CD4-positive, alpha-beta memory T cell (primary cell): ENCODE results near the gene UCKL1. TPM values are rescaled to one million over a fixed set of nuclear protein-coding genes. Genes with fewer than 3 reads are reported as not detected.

Experiments used
- CTCF ChIA-PET: fragments of 350-600 bp; sonication (Branson Sonifier 250); formaldehyde crosslinking; loops from one replicate; lab custom pipeline; 2021; ENCODE audit warnings: inconsistent platforms; ENCODE audit not compliant: partially characterized antibody; lab: Charles Lee
- POLR2A ChIA-PET: fragments of 350-600 bp; sonication (Branson Sonifier 250); formaldehyde crosslinking; loops from one replicate; lab custom pipeline; 2021; ENCODE audit not compliant: partially characterized antibody; lab: Charles Lee
- DNase-seq, 5 donors: peaks; one replicate each; pipeline versions ENCODE4 v3.0.0 to v3.0.0-alpha.2; 2020 to 2022; ENCODE audit warnings: mixed read lengths in 1 of 5
- H3K27ac ChIP-seq: one replicate; pipeline ENCODE4 v1.7.0; 2013; ENCODE audit warnings: low read depth, low read length
- H3K27me3 ChIP-seq: 2 replicates; pipeline ENCODE4 v1.7.0; 2013; ENCODE audit warnings: mild to moderate bottlenecking, low read length, moderate library complexity; ENCODE audit not compliant: insufficient read depth
- H3K36me3 ChIP-seq: 2 replicates; pipeline ENCODE4 v1.7.0; 2013; ENCODE audit warnings: mild to moderate bottlenecking, low read length, moderate library complexity; ENCODE audit not compliant: insufficient read depth
- H3K4me1 ChIP-seq: 2 replicates; pipeline ENCODE4 v1.7.0; 2013; ENCODE audit warnings: mild to moderate bottlenecking, low read length, moderate library complexity; ENCODE audit not compliant: insufficient read depth
- H3K4me3 ChIP-seq, 2 donors: one replicate each; pipeline ENCODE4 v1.7.0; 2013; ENCODE audit warnings: low read length in 2 of 2, mild to moderate bottlenecking in 1 of 2
- H3K9me3 ChIP-seq, 2 donors: one replicate each; pipeline ENCODE4 v1.7.0; 2013; ENCODE audit warnings: low read length in 2 of 2, control low read depth in 1 of 2; ENCODE audit not compliant: control insufficient read depth in 1 of 2
- H3K27ac Mint-ChIP-seq, 7 donors: one replicate each; pipeline ENCODE4 v1.8.0; 2020 to 2021; ENCODE audit warnings: mixed read lengths in 7 of 7, mild to moderate bottlenecking in 6 of 7, inconsistent platforms in 3 of 7, moderate library complexity in 3 of 7
- H3K27me3 Mint-ChIP-seq, 2 donors: one replicate each; pipeline ENCODE4 v1.8.0; 2020 to 2021; ENCODE audit warnings: mixed read lengths in 2 of 2
- H3K36me3 Mint-ChIP-seq, 2 donors: one replicate each; pipeline ENCODE4 v1.8.0; 2020 to 2021; ENCODE audit warnings: mixed read lengths in 2 of 2, inconsistent platforms in 1 of 2, mild to moderate bottlenecking in 1 of 2
- H3K4me1 Mint-ChIP-seq, 4 donors: one replicate each; pipeline ENCODE4 v1.8.0; 2020 to 2021; ENCODE audit warnings: mixed read lengths in 4 of 4, mild to moderate bottlenecking in 1 of 4
- H3K4me3 Mint-ChIP-seq, 8 donors: one replicate each; pipeline ENCODE4 v1.8.0; 2020 to 2021; ENCODE audit warnings: mixed read lengths in 8 of 8, mild to moderate bottlenecking in 7 of 8, moderate library complexity in 6 of 8, inconsistent platforms in 3 of 8
- H3K9me3 Mint-ChIP-seq, 8 donors: one replicate each; pipeline ENCODE4 v1.8.0; 2020 to 2021; ENCODE audit warnings: mixed read lengths in 8 of 8, mild to moderate bottlenecking in 5 of 8, inconsistent platforms in 3 of 8, moderate library complexity in 1 of 8
- intact Hi-C: fragments of 100-400 bp; cut with micrococcal nuclease; formaldehyde crosslinking; loops from one replicate; pipeline ENCODE4 v1.15.1; 2023
- polyA plus RNA-seq, 2 donors: library from polyadenylated mRNA; unstranded; fragments of 300-500 nt; fragmentation: Illumina TruSeq; gene quantifications; one replicate each; pipeline ENCODE4 v1.2.3, GENCODE V29; 2021
- total RNA-seq, 2 experiments: library from RNA; stranded (reverse); gene quantifications; one replicate each; pipeline ENCODE4 v1.2.3, GENCODE V29; 2021

The UCKL1 gene
- total and polyA plus RNA-seq, 4 experiments from 2014 or later = 26.2 to 55.1 (median 42.7) TPM

DNA sequence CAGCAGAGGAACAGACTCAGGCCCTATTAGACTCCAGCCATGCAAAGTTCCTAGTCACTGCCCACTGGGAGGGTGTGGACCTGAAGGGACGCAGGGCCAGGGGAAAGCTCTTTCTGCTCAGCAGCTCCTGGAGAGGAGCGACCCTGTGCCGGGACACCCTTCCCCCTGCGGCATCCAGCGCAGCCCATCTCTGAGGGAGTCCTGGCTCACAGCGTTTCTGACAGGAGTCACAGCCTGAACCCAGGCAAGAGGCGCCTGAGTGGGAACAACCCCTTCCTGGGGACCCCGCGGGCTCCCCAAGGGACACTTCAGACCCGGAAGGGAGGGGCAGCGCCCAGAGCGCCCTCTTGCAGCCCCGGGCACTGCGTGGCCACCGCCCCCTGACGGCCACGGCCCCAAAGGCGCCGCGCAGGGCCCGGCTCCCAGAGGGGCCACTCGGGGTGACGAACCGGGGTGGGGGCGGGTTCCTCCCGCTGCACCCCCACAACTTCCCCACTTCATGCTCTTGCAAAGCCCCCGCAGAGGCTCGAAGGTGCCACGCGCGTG lies 862 bp downstream of the UCKL1 start:
- Mint-ChIP-seq H3K27me3 (no peaks in the 10 kb centered on the region), H3K4me3 (peak overlapping the region; percentile 76 to 88 (median 82)), H3K9me3 (peaks cover 0 to 2% (median 0%) of the 10 kb centered on the region in 8 donors), H3K4me1 (peaks cover 11 to 54% (median 29%) of the 10 kb centered on the region in 4 donors), H3K27ac (peak overlapping the region in 6 of 7 donors; percentile 47 to 85 (median 73)), H3K36me3 (peaks cover 0 to 6% of the 10 kb centered on the region in 2 donors)
- peak in 2 of 5 donors; percentile 28 to 60 for DNase-seq
- intact Hi-C loops = loop anchor here (2.0 to 5.0 kb wide), 2 partner anchors 13 to 218 kb away; partner anchors contain the start of genes LIME1, SLC2A4RG and ZNF512B
- ChIA-PET POLR2A (interaction anchor here (0.9 to 4.5 kb wide), 13 partner anchors 12 to 297 kb away, joined by 3 to 31 read pairs (median 8); partner anchors contain the start of genes DNAJC5, PRPF6, RTEL1 and SAMD10), CTCF (interaction anchor here (1.0 to 1.5 kb wide), 4 partner anchors 24 to 170 kb away, joined by 3 to 6 read pairs (median 4); partner anchors contain the start of genes PRPF6 and SAMD10)
- Histone ChIP-seq H3K4me1 (peaks cover 43% of the 10 kb centered on the region), H3K9me3 (no peaks in the 10 kb centered on the region), H3K36me3 (no peaks in the 10 kb centered on the region), H3K27me3 (no peaks in the 10 kb centered on the region), H3K27ac (peak overlapping the region; percentile 87), H3K4me3 (peak overlapping the region; percentile 34 to 79)

DNA sequence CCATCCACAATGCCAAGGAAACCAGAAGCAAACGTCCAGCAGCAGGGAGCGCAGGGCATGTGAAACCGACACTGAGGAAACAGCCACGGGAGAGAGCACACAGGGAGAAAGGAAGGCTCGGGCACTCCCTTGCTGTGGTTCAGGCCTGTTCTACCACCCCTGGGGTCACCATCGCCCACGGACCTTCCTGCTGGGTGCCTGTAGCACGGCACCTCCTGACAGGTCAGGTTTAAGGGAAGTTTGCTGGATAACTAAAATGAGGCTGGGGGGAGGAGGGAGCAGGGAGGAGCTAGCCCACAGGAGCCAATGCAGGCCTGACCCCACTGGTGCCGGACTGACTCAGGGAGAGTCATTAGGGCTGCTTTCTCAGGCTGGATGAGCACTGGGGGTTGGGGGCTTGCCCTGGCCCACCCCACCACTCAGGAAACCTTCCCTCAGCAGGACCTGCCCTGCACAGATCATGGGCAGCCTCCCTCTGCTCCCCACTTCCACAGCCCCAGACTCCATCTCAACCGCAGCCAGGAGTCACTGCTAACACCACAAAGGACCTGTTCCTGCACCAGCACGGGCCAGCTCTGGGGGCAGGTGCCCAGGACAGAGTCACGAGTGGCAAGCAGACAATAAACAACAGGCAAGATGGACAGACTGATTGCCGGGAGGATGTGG lies 2.3 kb downstream of the UCKL1 start:
- Histone ChIP-seq H3K4me1 (peaks cover 56% of the 10 kb centered on the region), H3K4me3 (no peak overlapping the region), H3K36me3 (no peaks in the 10 kb centered on the region), H3K9me3 (no peaks in the 10 kb centered on the region), H3K27me3 (no peaks in the 10 kb centered on the region), H3K27ac (no peak overlapping the region)
- peaks cover 0 to 2% (median 0%) of the 10 kb centered on the region in 8 donors for H3K9me3 Mint-ChIP-seq
- H3K27me3 Mint-ChIP-seq = no peaks in the 10 kb centered on the region
- POLR2A ChIA-PET = no interaction called here
- CTCF ChIA-PET = interaction anchor here (1.0 to 1.5 kb wide), 4 partner anchors 26 to 168 kb away, joined by 3 to 6 read pairs (median 4); partner anchors contain the start of genes PRPF6 and SAMD10
- peak in 1 of 5 donors; percentile 25 for DNase-seq
- H3K4me3 Mint-ChIP-seq = peak overlapping the region; percentile 17 to 86 (median 72)
- peak overlapping the region; percentile 42 to 89 (median 85) for H3K27ac Mint-ChIP-seq
- H3K36me3 Mint-ChIP-seq = peaks cover 0 to 6% of the 10 kb centered on the region in 2 donors
- intact Hi-C loops = loop anchor here (2.0 kb wide), 1 partner anchor 15 kb away; the partner anchor contains the start of gene ZNF512B
- H3K4me1 Mint-ChIP-seq = peaks cover 15 to 67% (median 38%) of the 10 kb centered on the region in 4 donors

DNA sequence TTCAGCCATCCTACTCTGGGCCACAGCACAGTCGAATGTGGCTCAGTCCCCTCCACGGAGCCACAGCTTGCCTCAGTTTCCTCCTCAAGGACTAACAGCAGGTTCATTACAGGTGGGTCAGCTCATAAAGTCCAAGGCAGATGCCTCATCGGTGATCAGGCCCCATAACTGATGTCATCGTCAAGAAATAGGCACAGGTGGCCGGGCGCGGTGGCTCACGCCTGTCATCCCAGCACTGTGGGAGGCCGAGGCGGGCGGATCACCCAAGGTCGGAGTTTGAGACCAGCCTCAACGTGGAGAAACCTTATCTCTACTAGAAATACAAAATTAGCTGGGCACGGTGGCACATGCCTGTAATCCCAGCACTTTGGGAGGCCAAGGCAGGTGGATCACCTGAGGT lies 3.4 kb downstream of the UCKL1 start:
- Mint-ChIP-seq H3K36me3 (peaks cover 0 to 12% of the 10 kb centered on the region in 2 donors), H3K4me3 (peak overlapping the region in 2 of 8 donors; percentile 27 to 59), H3K27me3 (no peaks in the 10 kb centered on the region), H3K27ac (peak overlapping the region in 3 of 7 donors; percentile 36 to 72 (median 65)), H3K9me3 (peaks cover 0 to 2% (median 0%) of the 10 kb centered on the region in 8 donors), H3K4me1 (peaks cover 26 to 71% (median 49%) of the 10 kb centered on the region in 4 donors)
- H3K36me3 ChIP-seq = no peaks in the 10 kb centered on the region
- H3K4me3 ChIP-seq = no peak overlapping the region
- DNase-seq = no peak
- no peak overlapping the region for H3K27ac ChIP-seq
- POLR2A ChIA-PET = no interaction called here
- intact Hi-C loops = no loop called here
- no peaks in the 10 kb centered on the region for H3K27me3 ChIP-seq
- peaks cover 62% of the 10 kb centered on the region for H3K4me1 ChIP-seq
- H3K9me3 ChIP-seq = no peaks in the 10 kb centered on the region
- CTCF ChIA-PET = interaction anchor here (1.2 kb wide), 1 partner anchor 28 kb away, joined by 3 read pairs; no protein-coding TSS in a partner anchor

DNA sequence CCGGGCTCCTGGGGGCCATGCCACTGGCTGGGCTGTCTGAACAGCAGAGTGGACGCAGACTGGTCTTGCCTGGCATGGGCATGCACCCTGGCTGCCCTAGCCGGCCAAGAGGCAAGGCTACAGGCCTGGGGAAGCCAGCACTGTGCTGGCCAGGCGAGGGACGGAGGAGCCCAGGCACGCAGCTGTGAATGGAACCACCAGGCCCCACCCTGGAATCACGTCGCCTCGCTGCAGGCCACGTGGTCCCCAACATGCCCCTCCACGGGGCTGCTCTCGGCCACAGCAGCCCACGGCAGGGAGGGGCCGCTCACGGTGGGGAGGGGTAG lies 4.0 kb downstream of the UCKL1 start:
- Histone ChIP-seq H3K27me3 (no peaks in the 10 kb centered on the region), H3K4me3 (no peak overlapping the region), H3K4me1 (peaks cover 62% of the 10 kb centered on the region), H3K9me3 (no peaks in the 10 kb centered on the region), H3K36me3 (no peaks in the 10 kb centered on the region), H3K27ac (no peak overlapping the region)
- H3K36me3 Mint-ChIP-seq = peaks cover 0 to 11% of the 10 kb centered on the region in 2 donors
- peak in 1 of 5 donors; percentile 18 for DNase-seq
- H3K4me3 Mint-ChIP-seq = no peak overlapping the region
- ChIA-PET CTCF (interaction anchor here (1.2 kb wide), 1 partner anchor 28 kb away, joined by 3 read pairs; no protein-coding TSS in a partner anchor), POLR2A (interaction anchor here (0.9 kb wide), 1 partner anchor 87 kb away, joined by 4 read pairs; the partner anchor contains the start of gene TPD52L2)
- no peaks in the 10 kb centered on the region for H3K27me3 Mint-ChIP-seq
- intact Hi-C loops = no loop called here
- H3K9me3 Mint-ChIP-seq = peaks cover 0 to 2% (median 0%) of the 10 kb centered on the region in 8 donors
- H3K27ac Mint-ChIP-seq = no peak overlapping the region
- H3K4me1 Mint-ChIP-seq = peaks cover 31 to 71% (median 52%) of the 10 kb centered on the region in 4 donors

GRCh38 chr20:63951398-63952209 lies 4.6 kb downstream of the UCKL1 start:
- peak in 1 of 5 donors; percentile 30 for DNase-seq
- Histone ChIP-seq H3K4me1 (peaks cover 60% of the 10 kb centered on the region), H3K4me3 (no peak overlapping the region), H3K27me3 (no peaks in the 10 kb centered on the region), H3K9me3 (no peaks in the 10 kb centered on the region), H3K27ac (no peak overlapping the region), H3K36me3 (no peaks in the 10 kb centered on the region)
- Mint-ChIP-seq H3K9me3 (peaks cover 0 to 2% (median 0%) of the 10 kb centered on the region in 8 donors), H3K4me3 (no peak overlapping the region), H3K36me3 (peaks cover 0 to 14% of the 10 kb centered on the region in 2 donors), H3K4me1 (peaks cover 34 to 73% (median 52%) of the 10 kb centered on the region in 4 donors), H3K27me3 (no peaks in the 10 kb centered on the region), H3K27ac (peak overlapping the region in 3 of 7 donors; percentile 36 to 62 (median 46))
- intact Hi-C loops = no loop called here
- ChIA-PET CTCF (no interaction called here), POLR2A (interaction anchor here (0.7 to 1.3 kb wide), 4 partner anchors 11 to 430 kb away, joined by 3 to 5 read pairs (median 4); partner anchors contain the start of genes PPDPF, PRPF6 and TPD52L2)

DNA sequence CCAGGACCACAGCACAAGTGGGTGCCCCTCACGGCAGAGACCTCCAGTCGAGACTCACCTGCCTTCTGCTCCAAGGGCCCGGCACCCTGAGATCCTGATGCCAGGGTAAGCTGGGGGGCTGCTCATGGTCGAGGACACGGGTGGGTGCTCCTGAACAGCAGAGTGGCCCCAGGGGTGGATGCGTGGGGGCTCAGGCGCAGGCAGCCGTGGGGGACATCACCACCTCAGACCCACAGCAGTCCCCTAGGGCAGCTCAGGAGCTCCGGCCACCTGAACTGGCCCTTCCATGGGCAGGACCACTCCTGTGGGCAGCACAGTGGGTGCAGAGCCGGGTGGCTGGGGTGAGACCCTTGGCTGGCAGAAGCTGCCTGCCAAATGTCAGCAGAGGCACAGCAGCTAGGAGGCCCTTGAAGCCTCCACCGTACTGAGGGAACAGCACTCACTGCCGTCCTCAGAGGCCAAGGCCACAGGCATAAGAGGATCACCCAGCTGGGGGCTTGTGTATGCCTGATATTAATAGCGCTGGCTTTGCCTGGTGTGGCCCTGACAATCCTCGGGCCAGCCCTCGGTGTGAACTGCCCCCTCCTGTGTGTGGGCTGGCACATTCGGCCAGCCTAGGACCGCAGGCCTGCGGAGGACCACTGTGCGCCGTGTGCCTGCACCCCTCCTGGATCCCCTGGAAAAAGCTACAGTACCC lies 5.4 kb downstream of the UCKL1 start:
- H3K27me3 Mint-ChIP-seq = no peaks in the 10 kb centered on the region
- Histone ChIP-seq H3K4me1 (peaks cover 60% of the 10 kb centered on the region), H3K27ac (no peak overlapping the region), H3K27me3 (no peaks in the 10 kb centered on the region), H3K4me3 (no peak overlapping the region), H3K9me3 (no peaks in the 10 kb centered on the region), H3K36me3 (no peaks in the 10 kb centered on the region)
- POLR2A ChIA-PET = interaction anchor here (0.7 to 1.3 kb wide), 3 partner anchors 10 to 430 kb away, joined by 3 to 5 read pairs (median 3); partner anchors contain the start of genes PPDPF and PRPF6
- H3K36me3 Mint-ChIP-seq = peaks cover 0 to 14% of the 10 kb centered on the region in 2 donors
- intact Hi-C loops = no loop called here
- CTCF ChIA-PET = no interaction called here
- H3K4me3 Mint-ChIP-seq = no peak overlapping the region
- peaks cover 34 to 73% (median 51%) of the 10 kb centered on the region in 4 donors for H3K4me1 Mint-ChIP-seq
- peaks cover 0 to 2% (median 0%) of the 10 kb centered on the region in 8 donors for H3K9me3 Mint-ChIP-seq
- DNase-seq = peak in 1 of 5 donors; percentile 25
- H3K27ac Mint-ChIP-seq = peak overlapping the region in 3 of 7 donors; percentile 25 to 99 (median 29)
